Raji (cell line): Measurements from ENCODE around the gene TTC7B.

Source experiments
- POLR2A ChIP-seq: IDR thresholded peaks from 2 replicates; pipeline ENCODE4 v1.6.1; 2011; ENCODE audit warnings: low read depth, low read length, control low read depth; ENCODE audit not compliant: insufficient read depth

The TTC7B gene

GRCh38 chr14:90549794-90550641 lies 266.2 kb downstream of the TTC7B start:
- TF ChIP-seq POLR2A: no peak

- no peak for TF ChIP-seq POLR2A
Measured at GRCh38 chr14:90548455-90548854, 267.8 kb downstream of the TTC7B start.

GRCh38 chr14:90547968-90548367 lies 268.3 kb downstream of the TTC7B start:
- no peak for TF ChIP-seq POLR2A

- TF ChIP-seq POLR2A: no peak
Measured at GRCh38 chr14:90547250-90547649, 269.0 kb downstream of the TTC7B start.

GRCh38 chr14:90546767-90547166 lies 269.5 kb downstream of the TTC7B start:
- TF ChIP-seq POLR2A: no peak

- no peak for TF ChIP-seq POLR2A
Measured at GRCh38 chr14:90545966-90546751, 270.1 kb downstream of the TTC7B start.

- TF ChIP-seq POLR2A: no peak
Measured at GRCh38 chr14:90545382-90545781, 270.8 kb downstream of the TTC7B start.

- no peak for TF ChIP-seq POLR2A
Measured at GRCh38 chr14:90544971-90545370, 271.3 kb downstream of the TTC7B start.

GRCh38 chr14:90544566-90544965 lies 271.7 kb downstream of the TTC7B start:
- TF ChIP-seq POLR2A: no peak

GRCh38 chr14:90543876-90544275 lies 272.4 kb downstream of the TTC7B start:
- TF ChIP-seq POLR2A: no peak

GRCh38 chr14:90541076-90541634 lies 275.1 kb downstream of the TTC7B start:
- TF ChIP-seq POLR2A: no peak

- no peak for TF ChIP-seq POLR2A
Measured at GRCh38 chr14:90540437-90540836, 275.8 kb downstream of the TTC7B start.

- TF ChIP-seq POLR2A: no peak
Measured at GRCh38 chr14:90539996-90540395, 276.2 kb downstream of the TTC7B start.

- no peak for TF ChIP-seq POLR2A
Measured at GRCh38 chr14:90539496-90539775, 276.8 kb downstream of the TTC7B start.

- TF ChIP-seq POLR2A: no peak
Measured at GRCh38 chr14:90538716-90539495, 277.3 kb downstream of the TTC7B start.
